HepG2 (cell line): ENCODE data around the gene METAP1. TPM values are rescaled to one million over a fixed set of nuclear protein-coding genes. Genes with fewer than 3 reads are reported as not detected.

Experiments used
- ATAC-seq: fragments of 200-7000 bp; cut with Tn5 transposase; 3 replicates; pipeline ENCODE4 v1.9.1; 2020; ENCODE audit warnings: mild to moderate bottlenecking, moderate library complexity
- BruUV-seq: library from RNA; stranded (reverse); fragments of 400-500 nt; replicated peaks from 2 replicates; lab custom pipeline; 2021; lab: Mats Ljungman, UMichigan
- CTCF ChIA-PET: fragments of 300-600 bp; formaldehyde crosslinking; extraction: SDS; loops from one replicate; lab custom pipeline; 2021; ENCODE audit warnings: low total read pairs, inconsistent platforms, low intra/inter-chr PET ratio; lab: Yijun Ruan, JAX
- POLR2A ChIA-PET: fragments of 350-600 bp; sonication (Branson Sonifier 250); formaldehyde crosslinking; loops from one replicate; lab custom pipeline; 2020; ENCODE audit warnings: antibody characterized with exemption, inconsistent platforms; lab: Yijun Ruan, JAX
- DNase-seq: peaks from one replicate; pipeline ENCODE4 v3.0.0-alpha.2; 2015; ENCODE audit warnings: low spot score
- FAIRE-seq: peaks from 3 replicates; lab custom pipeline; 2011; peaks lifted over from hg19 to GRCh38; lab: Jason Lieb, UNC
- H2AFZ ChIP-seq: one replicate; pipeline ENCODE4 v1.6.1; 2011; ENCODE audit warnings: low read length, inconsistent platforms
- H3K27ac ChIP-seq: fragments of 300-600 bp; 3 replicates; pipeline ENCODE4 v1.8.0; 2011; ENCODE audit warnings: mixed run types, mild to moderate bottlenecking, mixed read lengths, low read length, inconsistent platforms; ENCODE audit not compliant: insufficient read depth; ENCODE audit errors: extremely low read length
- H3K27me3 ChIP-seq, 2 experiments: fragments of 200-600 bp in 1 of 2; 2 replicates in 1 of 2; 3 replicates in 1 of 2; pipeline versions ENCODE4 v1.6.0 to v1.8.0; 2011; ENCODE audit warnings: low read length in 2 of 2, mild to moderate bottlenecking in 2 of 2, moderate library complexity in 2 of 2, inconsistent platforms in 1 of 2; ENCODE audit not compliant: insufficient read depth in 2 of 2, control insufficient read depth in 1 of 2
- H3K36me3 ChIP-seq, 2 experiments: fragments of 200-600 bp in 1 of 2; replicated peaks in 1 of 2; 2 replicates in 1 of 2; 3 replicates in 1 of 2; pipeline versions ENCODE4 v1.5.1 to v1.8.0; 2011; ENCODE audit warnings: low read length in 2 of 2, inconsistent platforms in 1 of 2; ENCODE audit not compliant: insufficient read depth in 2 of 2, control insufficient read depth in 1 of 2
- H3K4me1 ChIP-seq: 2 replicates; pipeline ENCODE4 v1.5.1; 2012; ENCODE audit warnings: low read length, inconsistent platforms; ENCODE audit not compliant: insufficient read depth
- H3K4me2 ChIP-seq: 2 replicates; pipeline ENCODE4 v1.6.0; 2011; ENCODE audit warnings: low read depth, low read length, inconsistent platforms
- H3K4me3 ChIP-seq, 3 experiments: fragments of 200-600 bp in 1 of 3; sonication (generic), shearing (Covaris generic) in 1 of 3; replicated peaks in 1 of 3; 2 replicates each; pipeline ENCODE4 v1.5.1; 2011 to 2016; ENCODE audit warnings: low read length in 3 of 3, inconsistent platforms in 2 of 3, low read depth in 2 of 3, mild to moderate bottlenecking in 2 of 3, control low read depth in 1 of 3, mixed read lengths in 1 of 3; ENCODE audit not compliant: insufficient read depth in 1 of 3
- H3K79me2 ChIP-seq: one replicate; pipeline ENCODE4 v1.6.1; 2011; ENCODE audit warnings: low read length, inconsistent platforms; ENCODE audit not compliant: insufficient read depth
- H3K9ac ChIP-seq: 2 replicates; pipeline ENCODE4 v1.6.0; 2011; ENCODE audit warnings: mild to moderate bottlenecking, low read depth, low read length, inconsistent platforms; ENCODE audit not compliant: insufficient read depth
- H3K9me3 ChIP-seq: 2 replicates; pipeline ENCODE4 v1.5.1; 2012; ENCODE audit warnings: mild to moderate bottlenecking, low read length
- H4K20me1 ChIP-seq: 2 replicates; pipeline ENCODE4 v1.6.0; 2011; ENCODE audit warnings: inconsistent platforms, mild to moderate bottlenecking, low read length, moderate library complexity; ENCODE audit not compliant: insufficient read depth
- CHD4 ChIP-seq: fragments of 200-600 bp; sonication (generic); IDR thresholded peaks from 2 replicates; pipeline ENCODE4 v1.7.0; 2017; ENCODE audit warnings: mild to moderate bottlenecking, low read length, borderline replicate concordance
- FOXP1 ChIP-seq, 2 experiments: fragments of 450-650 bp in 1 of 2; IDR thresholded peaks; 2 replicates each; pipeline ENCODE4 v1.6.1; 2017 to 2018; ENCODE audit warnings: antibody characterized with exemption in 1 of 2
- NR2F2 ChIP-seq: IDR thresholded peaks from 2 replicates; pipeline ENCODE4 v1.6.1; 2012; ENCODE audit warnings: low read depth, inconsistent platforms, borderline replicate concordance
- SMAD9 ChIP-seq: sonication (generic); formaldehyde crosslinking; IDR thresholded peaks from 2 replicates; pipeline ENCODE4 v1.5.1; 2020; ENCODE audit warnings: mild to moderate bottlenecking, missing genetic modification reagents
- ZNF672 ChIP-seq: sonication (generic); formaldehyde crosslinking; IDR thresholded peaks from 2 replicates; pipeline ENCODE4 v1.8.1; 2022; ENCODE audit warnings: missing genetic modification reagents
- ZSCAN29 ChIP-seq: sonication (generic); formaldehyde crosslinking; conservative IDR thresholded peaks from 2 replicates; pipeline ENCODE4 v1.4.0; 2020; ENCODE audit warnings: mild to moderate bottlenecking, missing genetic modification reagents
- WGBS: methylation state at CpG from one replicate; pipeline ENCODE4 v1.1.6; 2017; ENCODE audit warnings: low lambda C conversion rate; 5-methylcytosine and 5-hydroxymethylcytosine counted together
- in situ Hi-C: cut with HindIII; loops from 2 replicates; pipeline ENCODE4 v1.10.0; 2017; ENCODE audit warnings: low pct_unique_long_range_greater_than_20kb; ENCODE audit not compliant: extremely low pct_ligation_motif_present
- intact Hi-C: fragments of 100-400 bp; cut with micrococcal nuclease; formaldehyde crosslinking; loops from one replicate; pipeline ENCODE4 v1.10.0; 2022; ENCODE audit not compliant: unreplicated experiment
- polyA plus RNA-seq, 8 experiments: library from polyadenylated mRNA; depleted of rRNA in 3 of 8; stranded (reverse) in 7 of 8; unstranded in 1 of 8; fragments of >200 nt; fragmentation: Illumina TruSeq in 4 of 8; extraction: Trizol in 4 of 8; gene quantifications; 2 replicates each; pipeline versions ENCODE4 v1.2.1 to v1.2.3, GENCODE V29; 2011 to 2016; ENCODE audit warnings: low read depth in 4 of 8, missing spikeins in 1 of 8, mixed read lengths in 1 of 8; ENCODE audit not compliant: insufficient read depth in 1 of 8
- total RNA-seq, 5 experiments: library from RNA; depleted of rRNA; stranded (reverse); fragments of >200 nt; fragmentation: Illumina TruSeq; extraction: Trizol; gene quantifications; 2 replicates each; pipeline ENCODE4 v1.2.3, GENCODE V29; 2016; ENCODE audit warnings: low read depth in 1 of 5
- TF ChIP-seq, protein P1 (sequence below): sonication (generic); formaldehyde crosslinking; IDR thresholded peaks from 2 replicates; pipeline ENCODE4 v1.5.0; 2020; ENCODE audit warnings: mild to moderate bottlenecking, missing genetic modification reagents

Gene METAP1
- total and polyA plus RNA-seq, 2 of the 13 experiments (the other 11 are each of a cell fraction or from before 2014, with no cell fraction given) = 44.9 to 53.5 TPM

DNA sequence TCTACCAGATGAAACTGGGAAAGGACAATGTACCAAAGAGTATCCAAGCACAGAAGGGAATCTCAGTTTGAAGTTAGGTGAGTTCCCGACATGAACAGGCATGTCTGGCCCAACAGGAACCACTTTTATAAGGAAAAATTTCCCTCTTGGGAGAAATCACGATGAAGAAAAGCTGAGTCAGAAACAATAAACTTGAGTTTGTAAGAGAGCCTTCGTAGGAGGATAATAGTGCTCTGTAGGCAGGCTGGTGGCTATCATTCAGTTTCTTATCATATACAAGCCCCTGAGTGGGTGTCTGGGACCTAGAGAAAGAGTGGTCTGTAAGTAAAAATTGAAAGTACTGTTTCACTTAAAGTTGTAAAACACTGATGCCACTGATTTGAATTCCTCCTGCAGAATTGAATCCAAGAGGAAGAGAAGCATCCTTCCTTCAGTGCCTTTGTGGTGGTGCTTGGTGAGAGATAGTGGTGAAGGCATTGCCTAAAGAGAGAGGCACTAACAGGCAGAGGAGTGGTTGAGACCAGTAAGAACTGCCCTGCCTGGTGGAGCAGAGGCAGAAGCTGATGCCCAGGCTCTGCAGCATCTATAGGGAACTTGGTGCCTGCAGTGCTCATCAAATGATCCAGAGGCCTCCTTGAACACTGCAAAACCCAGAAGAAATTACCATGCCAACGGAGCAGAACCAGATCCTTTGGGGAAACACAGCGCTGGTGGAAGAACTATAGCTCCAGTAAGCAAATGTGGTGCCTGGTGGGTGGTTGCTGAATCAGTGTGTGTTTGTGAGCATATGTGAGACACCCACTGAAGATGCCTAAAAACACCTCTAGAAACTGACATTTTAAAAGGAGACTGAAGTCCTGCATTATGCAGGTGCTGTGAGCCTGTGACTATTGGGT, 31.7 kb upstream of the METAP1 start:
- intact Hi-C loops (no loop called here), in situ Hi-C loops (no loop called here)
- ChIA-PET CTCF (no interaction called here), POLR2A (no interaction called here)
- Histone ChIP-seq H3K36me3 (no peaks in the 10 kb centered on the region), H3K9ac (no peak overlapping the region), H3K4me1 (no peaks in the 10 kb centered on the region), H4K20me1 (no peaks in the 10 kb centered on the region), H3K79me2 (no peaks in the 10 kb centered on the region), H3K9me3 (no peaks in the 10 kb centered on the region), H3K27me3 (no peaks in the 10 kb centered on the region), H3K4me3 (no peak overlapping the region)
- BruUV-seq = no TSS peak
- DNase-seq (no peak), FAIRE-seq (no peak)
- WGBS = 38% methylated on average over 5 of the region's 5 CpGs
- TF ChIP-seq NR2F2 (no peak), ZSCAN29 (CRISPR knock-in tag) (no peak), FOXP1 (IDR thresholded peaks at IDR 0.05) (no peak), FOXP1 (CRISPR knock-in tag; IDR thresholded peaks at IDR 0.05) (no peak), ZNF672 (no peak), SMAD9 (CRISPR knock-in tag) (no peak), CHD4 (no peak)
- TF ChIP-seq, protein P1, sequence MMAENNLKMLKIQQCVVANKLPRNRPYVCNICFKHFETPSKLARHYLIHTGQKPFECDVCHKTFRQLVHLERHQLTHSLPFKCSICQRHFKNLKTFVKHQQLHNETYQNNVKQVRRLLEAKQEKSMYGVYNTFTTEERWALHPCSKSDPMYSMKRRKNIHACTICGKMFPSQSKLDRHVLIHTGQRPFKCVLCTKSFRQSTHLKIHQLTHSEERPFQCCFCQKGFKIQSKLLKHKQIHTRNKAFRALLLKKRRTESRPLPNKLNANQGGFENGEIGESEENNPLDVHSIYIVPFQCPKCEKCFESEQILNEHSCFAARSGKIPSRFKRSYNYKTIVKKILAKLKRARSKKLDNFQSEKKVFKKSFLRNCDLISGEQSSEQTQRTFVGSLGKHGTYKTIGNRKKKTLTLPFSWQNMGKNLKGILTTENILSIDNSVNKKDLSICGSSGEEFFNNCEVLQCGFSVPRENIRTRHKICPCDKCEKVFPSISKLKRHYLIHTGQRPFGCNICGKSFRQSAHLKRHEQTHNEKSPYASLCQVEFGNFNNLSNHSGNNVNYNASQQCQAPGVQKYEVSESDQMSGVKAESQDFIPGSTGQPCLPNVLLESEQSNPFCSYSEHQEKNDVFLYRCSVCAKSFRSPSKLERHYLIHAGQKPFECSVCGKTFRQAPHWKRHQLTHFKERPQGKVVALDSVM (CRISPR knock-in tag) = no peak
- TF ChIP-seq, all 625 proteins: peak for 0
- Histone ChIP-seq H2AFZ (no peak overlapping the region), H3K27ac (no peak overlapping the region), H3K4me2 (no peak overlapping the region)
- ATAC-seq = peak; percentile 57; the same call in 2 of the 3 replicates
